HEK293 (cell line): ENCODE measurements around the gene VAV2.

Source experiments
- CTCF ChIA-PET: fragments of 350-600 bp; formaldehyde crosslinking; extraction: SDS; loops from one replicate; lab custom pipeline; 2021; ENCODE audit warnings: antibody characterized with exemption; lab: Yijun Ruan, JAX
- POLR2A ChIA-PET: fragments of 300-600 bp; formaldehyde crosslinking; extraction: SDS; loops from one replicate; lab custom pipeline; 2020; ENCODE audit warnings: antibody characterized with exemption, inconsistent platforms; lab: Yijun Ruan, JAX
- H3K27ac ChIP-seq: fragments of 200-500 bp; sonication (Bioruptor generic); 2 replicates; pipeline ENCODE4 v1.5.1; 2014; ENCODE audit warnings: low read depth, low read length, control low read depth, inconsistent platforms; ENCODE audit errors: extremely low read depth
- H3K36me3 ChIP-seq, 2 experiments: fragments of 200-500 bp in 1 of 2; sonication (Bioruptor generic) in 1 of 2; 1 replicate in 1 of 2; 2 replicates in 1 of 2; pipeline ENCODE4 v1.5.1; 2014 to 2017; ENCODE audit warnings: inconsistent platforms in 2 of 2, low read length in 2 of 2; ENCODE audit not compliant: control insufficient read depth in 2 of 2, insufficient read depth in 1 of 2
- H3K4me1 ChIP-seq: fragments of 200-500 bp; sonication (Bioruptor generic); 2 replicates; pipeline ENCODE4 v1.5.1; 2014; ENCODE audit warnings: mild to moderate bottlenecking, low read length, inconsistent platforms; ENCODE audit not compliant: control insufficient read depth, insufficient read depth
- H3K4me3 ChIP-seq: 2 replicates; pipeline ENCODE4 v1.5.1; 2011; ENCODE audit warnings: low read depth, mild to moderate bottlenecking, control low read depth, low read length, moderate library complexity
- H3K9me3 ChIP-seq: fragments of 200-500 bp; sonication (Bioruptor generic); 2 replicates; pipeline ENCODE4 v1.5.1; 2014; ENCODE audit warnings: low read depth, low read length, inconsistent platforms; ENCODE audit not compliant: control insufficient read depth, insufficient read depth
- HOXA7 ChIP-seq: sonication (generic); formaldehyde crosslinking; IDR thresholded peaks from 2 replicates; pipeline ENCODE4 v1.8.1; 2022; ENCODE audit warnings: missing genetic modification reagents, borderline replicate concordance
- KLF1 ChIP-seq: fragments of 450-650 bp; formaldehyde crosslinking; IDR thresholded peaks from 2 replicates; pipeline ENCODE4 v1.5.1; 2016; ENCODE audit warnings: missing biosample characterization, missing genetic modification characterization
- ZBTB20 ChIP-seq: fragments of 450-650 bp; formaldehyde crosslinking; IDR thresholded peaks from 2 replicates; pipeline ENCODE4 v1.5.1; 2016; ENCODE audit warnings: missing biosample characterization, missing genetic modification characterization
- ZFHX2 ChIP-seq: fragments of 450-650 bp; formaldehyde crosslinking; conservative IDR thresholded peaks from 2 replicates; pipeline ENCODE4 v1.5.1; 2016; ENCODE audit warnings: missing biosample characterization, missing genetic modification characterization
- ZFP37 ChIP-seq: fragments of 450-650 bp; formaldehyde crosslinking; IDR thresholded peaks from 2 replicates; pipeline ENCODE4 v1.5.1; 2016; ENCODE audit warnings: missing biosample characterization, missing genetic modification characterization
- ZNF175 ChIP-seq: fragments of 450-650 bp; formaldehyde crosslinking; IDR thresholded peaks from 2 replicates; pipeline ENCODE4 v1.5.1; 2016; ENCODE audit warnings: missing biosample characterization, missing genetic modification characterization
- ZNF274 ChIP-seq, 2 experiments: fragments of 200-500 bp in 1 of 2; fragments of 450-650 bp in 1 of 2; sonication (Bioruptor generic) in 1 of 2; formaldehyde crosslinking in 1 of 2; IDR thresholded peaks; 2 replicates each; pipeline versions ENCODE4 v1.5.1 to v1.6.1; 2014 to 2016; ENCODE audit warnings: borderline replicate concordance in 1 of 2, inconsistent platforms in 1 of 2, low read length in 1 of 2, missing biosample characterization in 1 of 2, missing genetic modification characterization in 1 of 2
- ZNF292 ChIP-seq: fragments of 450-650 bp; formaldehyde crosslinking; IDR thresholded peaks from 2 replicates; pipeline ENCODE4 v1.5.1; 2016; ENCODE audit warnings: low read depth, missing biosample characterization, missing genetic modification characterization, borderline replicate concordance
- ZNF354C ChIP-seq: fragments of 450-650 bp; formaldehyde crosslinking; IDR thresholded peaks from 2 replicates; pipeline ENCODE4 v1.5.1; 2016; ENCODE audit warnings: missing biosample characterization, missing genetic modification characterization, low read depth, borderline replicate concordance
- ZNF514 ChIP-seq: fragments of 450-650 bp; formaldehyde crosslinking; IDR thresholded peaks from 2 replicates; pipeline ENCODE4 v1.5.1; 2016; ENCODE audit warnings: missing biosample characterization, missing genetic modification characterization
- ZNF521 ChIP-seq: fragments of 450-650 bp; formaldehyde crosslinking; IDR thresholded peaks from 2 replicates; pipeline ENCODE4 v1.5.1; 2017; ENCODE audit warnings: missing biosample characterization, mild to moderate bottlenecking, missing genetic modification characterization
- ZNF629 ChIP-seq: fragments of 450-650 bp; formaldehyde crosslinking; IDR thresholded peaks from 2 replicates; pipeline ENCODE4 v1.5.1; 2017; ENCODE audit warnings: missing biosample characterization, missing genetic modification characterization
- ZNF791 ChIP-seq: fragments of 450-650 bp; formaldehyde crosslinking; IDR thresholded peaks from 2 replicates; pipeline ENCODE4 v1.5.1; 2016; ENCODE audit warnings: missing biosample characterization, missing genetic modification characterization
- ZSCAN23 ChIP-seq: fragments of 450-650 bp; formaldehyde crosslinking; IDR thresholded peaks from 2 replicates; pipeline ENCODE4 v1.5.1; 2016; ENCODE audit warnings: missing biosample characterization, missing genetic modification characterization
- TF ChIP-seq, protein P1 (sequence below): fragments of 450-650 bp; formaldehyde crosslinking; IDR thresholded peaks from 2 replicates; pipeline ENCODE4 v1.5.1; 2016; ENCODE audit warnings: missing biosample characterization, missing genetic modification characterization
- TF ChIP-seq, protein P2 (sequence below): fragments of 450-650 bp; formaldehyde crosslinking; conservative IDR thresholded peaks from 2 replicates; pipeline ENCODE4 v1.5.1; 2016; ENCODE audit warnings: low read depth, missing biosample characterization, missing genetic modification characterization
- TF ChIP-seq, protein P3 (sequence below): fragments of 450-650 bp; formaldehyde crosslinking; IDR thresholded peaks from 2 replicates; pipeline ENCODE4 v1.5.1; 2016; ENCODE audit warnings: missing biosample characterization, missing genetic modification characterization
- TF ChIP-seq, protein P4 (sequence below): fragments of 450-650 bp; formaldehyde crosslinking; IDR thresholded peaks from 2 replicates; pipeline ENCODE4 v1.5.1; 2016; ENCODE audit warnings: missing biosample characterization, missing genetic modification characterization

VAV2 gene

DNA sequence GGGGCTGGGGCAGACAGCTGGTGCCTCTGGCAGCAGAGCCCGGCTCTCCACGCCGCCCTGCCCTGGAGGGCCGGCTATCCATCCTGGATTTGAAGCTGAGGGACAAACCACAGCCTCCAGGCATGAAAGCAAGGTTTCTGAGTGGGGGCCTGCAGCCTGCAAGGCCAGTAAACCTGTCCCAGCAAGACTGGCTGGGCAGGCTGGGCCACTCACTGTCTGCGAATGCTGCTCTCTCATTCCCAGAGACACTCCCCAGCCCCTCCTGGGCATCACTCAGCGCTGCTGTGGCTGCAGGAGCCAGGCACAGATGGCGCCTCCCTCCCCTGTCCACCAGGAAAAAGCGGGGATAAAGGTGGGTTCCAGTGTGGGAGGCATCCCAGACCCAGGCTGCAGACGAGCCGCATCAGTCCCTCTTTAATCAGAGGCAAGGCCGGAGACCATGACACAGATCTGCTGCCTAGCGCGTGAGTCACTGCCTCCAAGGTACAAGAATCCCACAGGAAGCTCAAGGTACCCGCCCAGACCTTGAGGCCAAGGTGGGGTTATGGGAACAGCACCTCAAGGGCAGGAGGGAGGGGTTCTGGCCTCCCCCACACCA lies 118.0 kb downstream of the VAV2 start:
- no peak for TF ChIP-seq HOXA7 (CRISPR knock-in tag)
- TF ChIP-seq, protein P1, sequence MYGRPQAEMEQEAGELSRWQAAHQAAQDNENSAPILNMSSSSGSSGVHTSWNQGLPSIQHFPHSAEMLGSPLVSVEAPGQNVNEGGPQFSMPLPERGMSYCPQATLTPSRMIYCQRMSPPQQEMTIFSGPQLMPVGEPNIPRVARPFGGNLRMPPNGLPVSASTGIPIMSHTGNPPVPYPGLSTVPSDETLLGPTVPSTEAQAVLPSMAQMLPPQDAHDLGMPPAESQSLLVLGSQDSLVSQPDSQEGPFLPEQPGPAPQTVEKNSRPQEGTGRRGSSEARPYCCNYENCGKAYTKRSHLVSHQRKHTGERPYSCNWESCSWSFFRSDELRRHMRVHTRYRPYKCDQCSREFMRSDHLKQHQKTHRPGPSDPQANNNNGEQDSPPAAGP (tag by site-specific recombination), result peak; percentile 43; the same call in 1 of the 2 replicates
- Histone ChIP-seq H3K36me3 (no peaks in the 10 kb centered on the region), H3K9me3 (no peaks in the 10 kb centered on the region), H3K4me1 (0 out of 2 replicates have a peak, but pooled peaks cover 2% of the 10 kb centered on the region), H3K4me3 (no peak overlapping the region), H3K27ac (no peak overlapping the region)
- POLR2A ChIA-PET, result no interaction called here
- CTCF ChIA-PET, result interaction anchor here (1.6 kb wide), 1 partner anchor 92 kb away, joined by 5 read pairs; no protein-coding TSS in a partner anchor

DNA sequence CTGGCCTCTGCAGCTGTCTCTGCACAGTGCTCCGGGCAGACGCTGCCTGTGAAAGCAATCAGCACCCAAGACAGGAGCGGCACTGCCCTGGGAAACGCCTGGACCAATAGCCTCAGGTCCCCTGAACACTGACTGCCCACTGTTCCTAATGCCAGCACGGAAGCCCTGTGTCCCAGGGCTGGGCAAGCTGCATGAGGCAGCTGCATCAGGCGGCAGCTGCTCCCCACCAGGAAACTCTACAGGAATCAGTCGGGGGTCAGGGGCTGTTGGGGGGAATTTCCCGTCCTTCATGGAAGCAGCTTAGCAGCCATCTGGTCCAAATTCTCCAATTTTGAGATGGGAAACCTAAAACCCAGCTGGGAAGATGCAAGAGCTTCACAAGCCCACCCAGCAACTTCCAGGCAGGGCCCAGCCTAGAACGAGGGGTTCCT lies 118.6 kb downstream of the VAV2 start:
- no peaks in the 10 kb centered on the region for H3K9me3 ChIP-seq
- H3K36me3 ChIP-seq, result no peaks in the 10 kb centered on the region
- H3K4me1 ChIP-seq, result 0 out of 2 replicates have a peak, but pooled peaks cover 2% of the 10 kb centered on the region
- H3K4me3 ChIP-seq, result no peak overlapping the region
- no peak overlapping the region for H3K27ac ChIP-seq
- TF ChIP-seq, protein P2, sequence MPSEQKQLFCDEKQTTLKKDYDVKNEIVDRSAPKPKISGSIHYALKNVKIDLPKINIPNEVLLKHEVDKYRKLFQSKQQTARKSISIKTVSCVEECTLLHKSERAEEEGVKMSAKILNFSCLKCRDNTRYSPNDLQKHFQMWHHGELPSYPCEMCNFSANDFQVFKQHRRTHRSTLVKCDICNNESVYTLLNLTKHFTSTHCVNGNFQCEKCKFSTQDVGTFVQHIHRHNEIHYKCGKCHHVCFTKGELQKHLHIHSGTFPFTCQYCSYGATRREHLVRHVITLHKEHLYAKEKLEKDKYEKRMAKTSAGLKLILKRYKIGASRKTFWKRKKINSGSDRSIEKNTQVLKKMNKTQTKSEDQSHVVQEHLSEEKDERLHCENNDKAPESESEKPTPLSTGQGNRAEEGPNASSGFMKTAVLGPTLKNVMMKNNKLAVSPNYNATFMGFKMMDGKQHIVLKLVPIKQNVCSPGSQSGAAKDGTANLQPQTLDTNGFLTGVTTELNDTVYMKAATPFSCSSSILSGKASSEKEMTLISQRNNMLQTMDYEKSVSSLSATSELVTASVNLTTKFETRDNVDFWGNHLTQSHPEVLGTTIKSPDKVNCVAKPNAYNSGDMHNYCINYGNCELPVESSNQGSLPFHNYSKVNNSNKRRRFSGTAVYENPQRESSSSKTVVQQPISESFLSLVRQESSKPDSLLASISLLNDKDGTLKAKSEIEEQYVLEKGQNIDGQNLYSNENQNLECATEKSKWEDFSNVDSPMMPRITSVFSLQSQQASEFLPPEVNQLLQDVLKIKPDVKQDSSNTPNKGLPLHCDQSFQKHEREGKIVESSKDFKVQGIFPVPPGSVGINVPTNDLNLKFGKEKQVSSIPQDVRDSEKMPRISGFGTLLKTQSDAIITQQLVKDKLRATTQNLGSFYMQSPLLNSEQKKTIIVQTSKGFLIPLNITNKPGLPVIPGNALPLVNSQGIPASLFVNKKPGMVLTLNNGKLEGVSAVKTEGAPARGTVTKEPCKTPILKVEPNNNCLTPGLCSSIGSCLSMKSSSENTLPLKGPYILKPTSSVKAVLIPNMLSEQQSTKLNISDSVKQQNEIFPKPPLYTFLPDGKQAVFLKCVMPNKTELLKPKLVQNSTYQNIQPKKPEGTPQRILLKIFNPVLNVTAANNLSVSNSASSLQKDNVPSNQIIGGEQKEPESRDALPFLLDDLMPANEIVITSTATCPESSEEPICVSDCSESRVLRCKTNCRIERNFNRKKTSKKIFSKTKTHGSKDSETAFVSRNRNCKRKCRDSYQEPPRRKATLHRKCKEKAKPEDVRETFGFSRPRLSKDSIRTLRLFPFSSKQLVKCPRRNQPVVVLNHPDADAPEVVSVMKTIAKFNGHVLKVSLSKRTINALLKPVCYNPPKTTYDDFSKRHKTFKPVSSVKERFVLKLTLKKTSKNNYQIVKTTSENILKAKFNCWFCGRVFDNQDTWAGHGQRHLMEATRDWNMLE (tag by site-specific recombination), result no peak
- TF ChIP-seq ZNF629 (tag by site-specific recombination), result no peak
- no peak for TF ChIP-seq ZNF175 (tag by site-specific recombination)
- no peak for TF ChIP-seq ZFHX2 (tag by site-specific recombination)
- no peak for TF ChIP-seq ZFP37 (tag by site-specific recombination)
- no peak for TF ChIP-seq ZNF274 (IDR thresholded peaks at IDR 0.05; ENCODE audit: low read length)
- no peak for TF ChIP-seq ZNF274 (tag by site-specific recombination; IDR thresholded peaks at IDR 0.05; ENCODE audit: borderline replicate concordance)
- TF ChIP-seq, protein P3, sequence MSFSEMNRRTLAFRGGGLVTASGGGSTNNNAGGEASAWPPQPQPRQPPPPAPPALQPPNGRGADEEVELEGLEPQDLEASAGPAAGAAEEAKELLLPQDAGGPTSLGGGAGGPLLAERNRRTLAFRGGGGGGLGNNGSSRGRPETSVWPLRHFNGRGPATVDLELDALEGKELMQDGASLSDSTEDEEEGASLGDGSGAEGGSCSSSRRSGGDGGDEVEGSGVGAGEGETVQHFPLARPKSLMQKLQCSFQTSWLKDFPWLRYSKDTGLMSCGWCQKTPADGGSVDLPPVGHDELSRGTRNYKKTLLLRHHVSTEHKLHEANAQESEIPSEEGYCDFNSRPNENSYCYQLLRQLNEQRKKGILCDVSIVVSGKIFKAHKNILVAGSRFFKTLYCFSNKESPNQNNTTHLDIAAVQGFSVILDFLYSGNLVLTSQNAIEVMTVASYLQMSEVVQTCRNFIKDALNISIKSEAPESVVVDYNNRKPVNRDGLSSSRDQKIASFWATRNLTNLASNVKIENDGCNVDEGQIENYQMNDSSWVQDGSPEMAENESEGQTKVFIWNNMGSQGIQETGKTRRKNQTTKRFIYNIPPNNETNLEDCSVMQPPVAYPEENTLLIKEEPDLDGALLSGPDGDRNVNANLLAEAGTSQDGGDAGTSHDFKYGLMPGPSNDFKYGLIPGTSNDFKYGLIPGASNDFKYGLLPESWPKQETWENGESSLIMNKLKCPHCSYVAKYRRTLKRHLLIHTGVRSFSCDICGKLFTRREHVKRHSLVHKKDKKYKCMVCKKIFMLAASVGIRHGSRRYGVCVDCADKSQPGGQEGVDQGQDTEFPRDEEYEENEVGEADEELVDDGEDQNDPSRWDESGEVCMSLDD (tag by site-specific recombination), result no peak
- ChIA-PET CTCF (interaction anchor here (1.3 to 1.6 kb wide), 2 partner anchors 91 to 122 kb away, joined by 4 to 5 read pairs; no protein-coding TSS in a partner anchor), POLR2A (no interaction called here)

DNA sequence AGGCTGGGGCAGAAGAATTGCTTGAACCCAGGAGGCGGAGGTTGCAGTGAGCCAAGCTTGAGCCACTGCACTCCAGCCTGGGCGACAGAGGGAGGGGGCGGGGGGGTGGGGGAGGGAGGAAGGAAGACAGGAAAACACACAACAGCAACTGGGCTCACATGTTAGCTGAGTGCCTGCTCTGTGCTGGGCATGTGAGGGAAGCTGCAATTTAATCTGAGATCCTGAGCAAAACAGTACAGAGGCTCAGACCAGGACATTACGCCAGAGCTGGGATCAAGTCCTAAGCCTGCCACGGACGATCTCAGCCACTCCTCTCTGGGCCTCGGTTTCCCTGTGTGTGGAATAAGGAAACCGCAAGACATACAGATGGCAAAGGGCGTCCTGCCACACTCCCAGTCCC lies 119.1 kb downstream of the VAV2 start:
- no peak overlapping the region for H3K27ac ChIP-seq
- no peaks in the 10 kb centered on the region for H3K36me3 ChIP-seq
- no peaks in the 10 kb centered on the region for H3K9me3 ChIP-seq
- 0 out of 2 replicates have a peak, but pooled peaks cover 2% of the 10 kb centered on the region for H3K4me1 ChIP-seq
- POLR2A ChIA-PET, result interaction anchor here (0.5 to 0.6 kb wide), 2 partner anchors 35 to 134 kb away, joined by 6 read pairs; no protein-coding TSS in a partner anchor
- no peak overlapping the region for H3K4me3 ChIP-seq
- CTCF ChIA-PET, result interaction anchor here (1.3 to 1.6 kb wide), 2 partner anchors 91 to 122 kb away, joined by 4 to 5 read pairs; no protein-coding TSS in a partner anchor
- no peak for TF ChIP-seq KLF1 (tag by site-specific recombination)
- no peak for TF ChIP-seq ZNF354C (tag by site-specific recombination)
- TF ChIP-seq, protein P4, sequence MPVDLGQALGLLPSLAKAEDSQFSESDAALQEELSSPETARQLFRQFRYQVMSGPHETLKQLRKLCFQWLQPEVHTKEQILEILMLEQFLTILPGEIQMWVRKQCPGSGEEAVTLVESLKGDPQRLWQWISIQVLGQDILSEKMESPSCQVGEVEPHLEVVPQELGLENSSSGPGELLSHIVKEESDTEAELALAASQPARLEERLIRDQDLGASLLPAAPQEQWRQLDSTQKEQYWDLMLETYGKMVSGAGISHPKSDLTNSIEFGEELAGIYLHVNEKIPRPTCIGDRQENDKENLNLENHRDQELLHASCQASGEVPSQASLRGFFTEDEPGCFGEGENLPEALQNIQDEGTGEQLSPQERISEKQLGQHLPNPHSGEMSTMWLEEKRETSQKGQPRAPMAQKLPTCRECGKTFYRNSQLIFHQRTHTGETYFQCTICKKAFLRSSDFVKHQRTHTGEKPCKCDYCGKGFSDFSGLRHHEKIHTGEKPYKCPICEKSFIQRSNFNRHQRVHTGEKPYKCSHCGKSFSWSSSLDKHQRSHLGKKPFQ (tag by site-specific recombination), result no peak
- TF ChIP-seq ZNF791 (tag by site-specific recombination), result no peak
- no peak for TF ChIP-seq ZNF292
- TF ChIP-seq ZNF514 (tag by site-specific recombination), result no peak
- no peak for TF ChIP-seq ZSCAN23
- no peak for TF ChIP-seq ZFHX2 (tag by site-specific recombination)
- TF ChIP-seq ZNF521, result no peak
- TF ChIP-seq ZBTB20 (tag by site-specific recombination), result no peak
